ENCODE measurements around the gene SYNE4. TPM values are rescaled to one million over a fixed set of nuclear protein-coding genes. Genes with fewer than 3 reads are reported as not detected.

Gene SYNE4
- total RNA-seq, 1 donor from 2014 or later, result 32.8 TPM

DNA sequence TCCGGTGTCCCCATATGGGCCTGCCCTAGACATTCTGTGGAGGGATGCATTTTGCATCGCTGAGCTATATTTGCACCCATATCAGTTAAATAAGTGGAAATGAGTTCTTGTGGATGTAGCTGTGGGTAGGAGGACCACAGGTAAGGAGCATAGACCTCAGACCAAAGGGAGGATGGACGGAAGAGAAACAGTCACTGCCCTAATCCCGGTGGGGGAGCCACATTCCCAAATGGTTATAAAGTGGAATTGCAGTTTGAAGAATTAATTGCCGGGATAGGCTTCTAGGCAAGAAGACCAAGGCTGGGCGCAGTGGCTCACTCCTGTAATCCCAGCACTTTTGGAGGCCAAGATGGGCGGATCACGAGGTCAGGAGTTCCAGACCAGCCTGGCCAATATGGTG, 11.8 kb downstream of the SYNE4 start:
- TF ChIP-seq, protein P1, sequence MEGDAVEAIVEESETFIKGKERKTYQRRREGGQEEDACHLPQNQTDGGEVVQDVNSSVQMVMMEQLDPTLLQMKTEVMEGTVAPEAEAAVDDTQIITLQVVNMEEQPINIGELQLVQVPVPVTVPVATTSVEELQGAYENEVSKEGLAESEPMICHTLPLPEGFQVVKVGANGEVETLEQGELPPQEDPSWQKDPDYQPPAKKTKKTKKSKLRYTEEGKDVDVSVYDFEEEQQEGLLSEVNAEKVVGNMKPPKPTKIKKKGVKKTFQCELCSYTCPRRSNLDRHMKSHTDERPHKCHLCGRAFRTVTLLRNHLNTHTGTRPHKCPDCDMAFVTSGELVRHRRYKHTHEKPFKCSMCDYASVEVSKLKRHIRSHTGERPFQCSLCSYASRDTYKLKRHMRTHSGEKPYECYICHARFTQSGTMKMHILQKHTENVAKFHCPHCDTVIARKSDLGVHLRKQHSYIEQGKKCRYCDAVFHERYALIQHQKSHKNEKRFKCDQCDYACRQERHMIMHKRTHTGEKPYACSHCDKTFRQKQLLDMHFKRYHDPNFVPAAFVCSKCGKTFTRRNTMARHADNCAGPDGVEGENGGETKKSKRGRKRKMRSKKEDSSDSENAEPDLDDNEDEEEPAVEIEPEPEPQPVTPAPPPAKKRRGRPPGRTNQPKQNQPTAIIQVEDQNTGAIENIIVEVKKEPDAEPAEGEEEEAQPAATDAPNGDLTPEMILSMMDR (IDR thresholded peaks at IDR 0.05; ENCODE audit: unreplicated experiment), result no peak
- DNase-seq (ENCODE audit: low spot score, unreplicated experiment), result no peak
- no peaks in the 10 kb centered on the region for H3K9me3 Mint-ChIP-seq (ENCODE audit: low read depth)
- H3K4me1 Mint-ChIP-seq (ENCODE audit: low read depth), result peaks cover 11% of the 10 kb centered on the region
- H3K36me3 Mint-ChIP-seq (ENCODE audit: insufficient read depth), result peaks cover 9% of the 10 kb centered on the region
- peak overlapping the region; percentile 0 for H3K4me3 Mint-ChIP-seq (ENCODE audit: low read depth)
- H3K27me3 Mint-ChIP-seq, result no peaks in the 10 kb centered on the region
- H3K27ac Mint-ChIP-seq, result no peak overlapping the region

- peak; percentile 85 for DNase-seq (ENCODE audit: low spot score, unreplicated experiment)
- Mint-ChIP-seq H3K36me3 (ENCODE audit: insufficient read depth) (peaks cover 3% of the 10 kb centered on the region), H3K9me3 (ENCODE audit: low read depth) (no peaks in the 10 kb centered on the region), H3K4me1 (ENCODE audit: low read depth) (peaks cover 11% of the 10 kb centered on the region), H3K27me3 (peaks cover 4% of the 10 kb centered on the region), H3K27ac (peak within 1 kb of the TSS; percentile 98), H3K4me3 (ENCODE audit: low read depth) (peak within 1 kb of the TSS; percentile 79)
- TF ChIP-seq, protein P1 (IDR thresholded peaks at IDR 0.05; ENCODE audit: unreplicated experiment), result no peak
Observed at GRCh38 chr19:35995048-35995993, 13.3 kb downstream of the SYNE4 start, which contains the start of gene SDHAF1. Gene SDHAF1, plus strand, starts transcription at chr19:35995188. Its CDS starts 87 bp downstream, at chr19:35995275.

DNA sequence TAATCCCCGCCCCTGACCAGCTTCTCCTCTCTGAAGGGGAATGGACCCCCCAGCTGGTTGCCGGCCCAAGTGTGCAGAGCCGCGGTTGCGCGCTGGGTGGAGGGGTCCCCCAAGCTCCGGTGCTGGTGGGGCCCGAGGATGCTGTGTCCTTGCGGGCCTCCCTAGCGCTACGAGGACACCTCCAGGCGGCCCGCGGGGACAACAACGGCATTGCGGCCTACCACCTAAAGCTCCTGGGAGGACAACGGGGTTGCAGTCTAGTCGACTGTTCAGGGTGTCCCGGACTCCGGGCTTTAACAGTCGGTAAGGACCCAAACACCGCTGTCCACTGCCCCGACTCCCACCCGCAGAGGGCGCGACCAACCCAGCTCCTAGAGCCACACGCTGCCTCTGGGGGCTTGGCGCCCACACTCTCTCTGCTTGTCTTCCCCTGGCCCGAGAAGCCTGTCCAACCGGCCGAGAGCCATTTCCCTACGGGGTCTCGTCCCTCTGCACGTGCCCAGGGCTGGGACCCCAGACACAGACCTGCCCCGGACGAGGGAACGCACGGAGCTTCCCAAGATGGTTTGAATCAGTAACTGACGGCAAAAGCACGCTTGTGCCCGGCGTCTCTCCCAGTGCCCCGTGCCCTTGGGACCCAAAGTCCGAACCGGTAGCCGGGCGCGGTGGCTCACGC, 14.6 kb downstream of the SYNE4 start:
- H3K36me3 Mint-ChIP-seq (ENCODE audit: insufficient read depth), result peaks cover 2% of the 10 kb centered on the region
- H3K27me3 Mint-ChIP-seq, result peaks cover 10% of the 10 kb centered on the region
- no peak for DNase-seq (ENCODE audit: low spot score, unreplicated experiment)
- no peak overlapping the region for H3K27ac Mint-ChIP-seq
- no peaks in the 10 kb centered on the region for H3K9me3 Mint-ChIP-seq (ENCODE audit: low read depth)
- peaks cover 11% of the 10 kb centered on the region for H3K4me1 Mint-ChIP-seq (ENCODE audit: low read depth)
- H3K4me3 Mint-ChIP-seq (ENCODE audit: low read depth), result peak overlapping the region; percentile 16
- TF ChIP-seq, protein P1 (IDR thresholded peaks at IDR 0.05; ENCODE audit: unreplicated experiment), result no peak

- Mint-ChIP-seq H3K9me3 (ENCODE audit: low read depth) (no peaks in the 10 kb centered on the region), H3K27ac (no peak overlapping the region), H3K4me1 (ENCODE audit: low read depth) (peaks cover 11% of the 10 kb centered on the region), H3K27me3 (peaks cover 20% of the 10 kb centered on the region), H3K36me3 (ENCODE audit: insufficient read depth) (peaks cover 2% of the 10 kb centered on the region), H3K4me3 (ENCODE audit: low read depth) (no peak overlapping the region)
- DNase-seq (ENCODE audit: low spot score, unreplicated experiment), result no peak
- TF ChIP-seq, protein P1 (IDR thresholded peaks at IDR 0.05; ENCODE audit: unreplicated experiment), result no peak
Observed at GRCh38 chr19:35992907-35993765, 15.5 kb downstream of the SYNE4 start.
